NOMO-1 treated with dmso at 0.1 percent for 144 hours (cell line): ENCODE data around the gene GAPDHS.
A peak's percentile ranks its signal among the peaks of the same experiment; 100 is the strongest.

Experiments used
- DNase-seq: peaks from one replicate; lab custom pipeline; 2025; ENCODE audit not compliant: unreplicated experiment; lab: John Stamatoyannopoulos, UW

GAPDHS gene

GRCh38 chr19:35534803-35535480 is 1.7 kb downstream of the GAPDHS start:
- DNase-seq, result no peak

- DNase-seq, result no peak
These were observed 6.1 kb downstream of the GAPDHS start for GRCh38 chr19:35539314-35539713.

GRCh38 chr19:35539850-35540249 is 6.6 kb downstream of the GAPDHS start:
- no peak for DNase-seq

- no peak for DNase-seq
These were observed 7.2 kb downstream of the GAPDHS start for GRCh38 chr19:35540356-35540927.

GRCh38 chr19:35542209-35542608 is 9.0 kb downstream of the GAPDHS start:
- DNase-seq, result no peak

- no peak for DNase-seq
These were observed 10.2 kb downstream of the GAPDHS start for GRCh38 chr19:35543280-35544109.

GRCh38 chr19:35544110-35544802 is 11.0 kb downstream of the GAPDHS start:
- DNase-seq, result no peak

GRCh38 chr19:35545001-35545854 is 12.0 kb downstream of the GAPDHS start, which contains the start of gene TMEM147:
TSS of gene TMEM147 (plus strand) at chr19:35545626. CDS start at chr19:35545740, 114 bp downstream.
- DNase-seq, result peak; percentile 73

- no peak for DNase-seq
These were observed 12.7 kb downstream of the GAPDHS start for GRCh38 chr19:35545855-35546381.

GRCh38 chr19:35546532-35546931 is 13.3 kb downstream of the GAPDHS start:
- DNase-seq, result no peak

GRCh38 chr19:35549174-35549788 is 16.0 kb downstream of the GAPDHS start:
- peak; percentile 24 for DNase-seq

- DNase-seq, result no peak
These were observed 16.7 kb downstream of the GAPDHS start for GRCh38 chr19:35549879-35550523.

GRCh38 chr19:35551091-35551810 is 18.0 kb downstream of the GAPDHS start:
- DNase-seq, result no peak

GRCh38 chr19:35552534-35553384 is 19.5 kb downstream of the GAPDHS start:
- DNase-seq, result no peak

- DNase-seq, result no peak
These were observed 20.2 kb downstream of the GAPDHS start for GRCh38 chr19:35553385-35554000.

- no peak for DNase-seq
These were observed 20.8 kb downstream of the GAPDHS start for GRCh38 chr19:35554076-35554475.

- DNase-seq, result no peak
These were observed 22.2 kb downstream of the GAPDHS start for GRCh38 chr19:35555301-35556005.
